HPDE6-E6E7 (cell line): ENCODE data around the gene MICOS13.

Experiments
- DNase-seq: peaks from one replicate; pipeline ENCODE4 v3.0.0; 2011; ENCODE audit warnings: missing footprints; ENCODE audit errors: extremely low spot score

MICOS13 gene

GRCh38 chr19:5667751-5668271, 12.5 kb downstream of the MICOS13 start:
- no peak for DNase-seq

DNA sequence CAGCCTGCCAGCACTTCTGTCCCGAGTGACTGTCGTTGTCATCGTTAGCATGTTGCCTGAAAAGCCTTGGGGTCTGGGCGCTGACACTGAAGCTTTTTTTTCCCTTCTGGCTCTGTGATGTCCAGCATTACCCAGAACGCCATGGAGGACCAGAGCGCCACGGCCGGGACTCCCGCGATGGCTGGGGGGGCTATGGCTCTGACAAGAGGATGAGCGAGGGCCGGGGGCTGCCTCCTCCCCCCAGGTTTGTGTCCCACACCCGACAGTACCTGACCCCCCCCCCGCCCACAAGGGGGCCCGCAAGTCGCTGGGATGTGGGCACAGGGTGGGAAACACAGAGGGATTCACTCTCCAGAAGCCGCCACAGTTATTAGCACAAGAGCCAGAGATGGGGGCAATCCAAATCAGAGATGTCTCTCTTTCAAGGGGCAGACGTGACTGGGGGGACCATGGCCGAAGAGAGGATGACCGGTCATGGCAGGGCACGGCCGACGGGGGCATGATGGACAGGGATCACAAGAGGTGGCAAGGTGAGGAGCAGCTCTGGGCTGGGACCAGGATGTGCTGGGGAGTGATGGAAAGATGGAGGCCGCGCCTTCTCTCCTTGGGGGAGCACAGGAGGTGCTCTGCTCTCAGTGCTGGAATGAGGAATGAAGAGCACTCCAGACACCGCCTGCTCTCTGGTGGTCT, 13.2 kb downstream of the MICOS13 start:
- no peak for DNase-seq

DNA sequence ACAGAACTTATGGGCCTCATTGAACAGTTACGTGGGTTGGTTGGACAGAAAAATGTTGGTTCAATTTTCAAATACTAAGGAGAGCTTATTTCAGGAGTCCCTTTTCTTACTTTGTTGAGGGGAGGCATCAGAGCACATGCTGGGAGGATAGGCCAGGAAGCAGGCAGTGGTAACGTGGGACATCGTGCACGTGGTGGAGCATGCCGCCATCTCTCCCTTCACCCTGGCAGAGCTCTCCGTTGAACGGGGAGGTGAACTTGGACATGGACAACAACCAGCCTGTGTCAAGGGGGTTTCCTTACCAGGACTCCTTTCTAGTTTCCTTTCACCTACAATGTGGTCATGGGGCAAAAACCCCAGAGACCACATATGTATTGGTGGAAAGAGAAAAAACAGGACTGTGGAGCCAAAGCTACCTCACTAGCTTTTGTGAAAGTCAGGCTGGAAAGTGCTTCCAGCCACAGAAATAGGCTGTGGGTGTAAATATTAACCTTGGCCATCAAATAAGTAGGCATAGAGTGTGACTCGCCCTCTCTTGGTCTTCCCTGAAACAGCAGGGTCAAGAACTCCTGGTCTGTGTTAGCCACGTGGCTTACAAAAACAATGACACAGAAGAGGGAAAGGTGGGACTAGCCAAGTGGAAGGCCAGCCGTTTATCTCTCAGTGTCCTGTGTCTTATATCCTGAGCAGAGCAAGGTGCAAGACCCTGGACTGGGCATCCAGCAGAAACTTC, 14.4 kb downstream of the MICOS13 start:
- no peak for DNase-seq

- no peak for DNase-seq
Observed at GRCh38 chr19:5664515-5664914, 15.8 kb downstream of the MICOS13 start.

GRCh38 chr19:5663904-5664303, 16.4 kb downstream of the MICOS13 start:
- DNase-seq = no peak

DNA sequence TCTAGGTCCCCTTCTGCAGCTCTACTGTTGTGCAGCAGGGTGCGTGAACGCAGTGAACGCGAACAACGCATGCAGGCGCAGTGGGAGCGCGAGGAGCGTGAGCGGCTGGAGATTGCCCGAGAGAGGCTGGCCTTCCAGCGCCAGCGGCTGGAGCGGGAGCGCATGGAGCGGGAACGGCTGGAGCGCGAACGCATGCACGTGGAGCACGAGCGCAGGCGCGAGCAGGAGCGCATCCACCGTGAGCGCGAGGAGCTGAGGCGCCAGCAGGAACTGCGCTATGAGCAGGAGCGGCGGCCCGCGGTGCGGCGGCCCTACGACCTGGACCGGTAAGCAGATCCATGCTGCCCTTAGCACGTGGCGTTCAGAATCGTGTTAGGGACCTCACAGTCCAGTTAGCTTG, 18.8 kb downstream of the MICOS13 start:
- DNase-seq = no peak

GRCh38 chr19:5655412-5655811, 24.9 kb downstream of the MICOS13 start:
- DNase-seq = no peak

DNA sequence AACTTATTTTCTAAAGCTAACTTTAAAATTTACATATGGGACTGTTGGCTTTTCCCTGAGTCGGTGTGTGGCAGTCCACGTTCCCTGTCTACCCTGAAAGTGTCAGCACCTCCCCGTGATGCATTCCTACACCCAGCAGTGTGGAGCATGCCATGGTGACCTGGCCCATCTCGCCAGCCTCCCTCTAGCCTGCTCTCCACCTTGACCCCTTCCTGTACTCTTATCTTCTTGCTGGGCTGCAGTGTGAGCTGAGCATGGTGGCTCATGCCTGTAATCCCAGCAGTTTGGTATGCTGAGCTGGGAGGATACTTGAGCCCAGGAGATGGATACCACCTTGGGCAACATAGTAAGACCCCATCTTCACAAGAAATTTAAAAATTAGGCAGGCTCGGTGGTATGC, 25.4 kb downstream of the MICOS13 start:
- no peak for DNase-seq

DNA sequence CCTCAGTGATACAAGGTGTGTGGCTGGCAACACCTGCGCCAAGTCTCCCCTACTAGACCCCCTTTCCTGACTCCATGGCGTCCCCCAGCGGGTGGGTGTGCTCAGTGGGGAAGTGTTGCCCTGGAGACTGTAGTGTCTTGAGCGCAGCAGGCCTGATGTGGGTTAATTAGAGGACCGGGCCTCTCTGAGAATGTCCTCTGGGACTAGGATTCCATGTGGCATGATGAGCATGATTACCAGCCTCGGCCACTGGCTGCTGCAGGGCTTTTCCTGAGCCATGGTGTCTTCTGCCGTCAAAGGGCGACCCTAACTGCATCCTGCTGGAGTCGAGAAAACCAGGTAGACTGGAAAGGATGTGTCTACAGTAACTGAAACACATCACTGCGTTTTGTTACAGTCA, 28.1 kb downstream of the MICOS13 start:
- DNase-seq = no peak

DNA sequence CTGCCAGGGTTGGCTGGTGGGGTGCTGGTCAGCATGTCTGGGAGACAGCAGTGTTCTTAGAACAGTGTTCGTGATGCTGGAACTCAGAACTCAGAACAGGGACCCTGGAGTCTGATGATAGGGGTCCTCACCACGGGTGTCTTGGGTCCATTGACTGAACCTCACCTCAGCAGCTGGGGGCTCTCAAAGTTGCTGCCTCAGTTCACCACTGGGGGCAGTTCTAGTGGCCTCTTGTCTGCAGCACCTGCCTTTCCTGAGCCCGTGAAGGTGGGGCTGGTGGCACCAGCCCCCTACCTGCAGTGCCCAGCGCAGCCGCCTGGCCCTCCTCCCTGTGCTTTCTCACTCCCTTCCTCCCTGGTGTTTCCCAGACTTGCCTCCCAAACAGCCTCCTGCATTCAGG, 29.0 kb downstream of the MICOS13 start:
- no peak for DNase-seq

- DNase-seq = no peak
Observed at GRCh38 chr19:5648464-5648863, 31.9 kb downstream of the MICOS13 start.

GRCh38 chr19:5646703-5647102, 33.6 kb downstream of the MICOS13 start:
- DNase-seq = no peak

GRCh38 chr19:5645409-5645808, 34.9 kb downstream of the MICOS13 start:
- no peak for DNase-seq

DNA sequence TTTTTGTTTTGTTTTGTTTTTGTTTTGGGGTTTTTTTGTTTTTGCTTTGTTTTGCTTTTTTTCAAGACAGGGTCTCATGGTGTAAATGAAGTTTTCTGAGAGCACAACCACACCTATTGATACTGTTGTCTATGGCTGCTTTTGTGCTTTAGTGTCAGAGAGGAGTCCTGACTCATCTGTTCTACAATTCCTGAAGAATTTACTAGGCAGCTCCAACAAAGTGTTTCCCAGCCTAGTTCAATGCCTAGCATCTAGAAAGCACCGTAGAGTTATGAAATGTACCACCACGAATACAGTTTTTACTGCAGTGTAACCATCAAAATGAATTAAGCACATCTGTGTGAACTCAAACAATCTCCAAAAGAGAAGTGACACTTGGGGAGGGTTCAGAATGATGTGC, 36.3 kb downstream of the MICOS13 start:
- no peak for DNase-seq

- DNase-seq = no peak
Observed at GRCh38 chr19:5643060-5643459, 37.3 kb downstream of the MICOS13 start.

GRCh38 chr19:5642204-5642603, 38.1 kb downstream of the MICOS13 start:
- DNase-seq = no peak

GRCh38 chr19:5641171-5641570, 39.1 kb downstream of the MICOS13 start:
- DNase-seq = no peak

- DNase-seq = no peak
Observed at GRCh38 chr19:5637971-5638370, 42.3 kb downstream of the MICOS13 start.

- DNase-seq = no peak
Observed at GRCh38 chr19:5635427-5635826, 44.9 kb downstream of the MICOS13 start.

DNA sequence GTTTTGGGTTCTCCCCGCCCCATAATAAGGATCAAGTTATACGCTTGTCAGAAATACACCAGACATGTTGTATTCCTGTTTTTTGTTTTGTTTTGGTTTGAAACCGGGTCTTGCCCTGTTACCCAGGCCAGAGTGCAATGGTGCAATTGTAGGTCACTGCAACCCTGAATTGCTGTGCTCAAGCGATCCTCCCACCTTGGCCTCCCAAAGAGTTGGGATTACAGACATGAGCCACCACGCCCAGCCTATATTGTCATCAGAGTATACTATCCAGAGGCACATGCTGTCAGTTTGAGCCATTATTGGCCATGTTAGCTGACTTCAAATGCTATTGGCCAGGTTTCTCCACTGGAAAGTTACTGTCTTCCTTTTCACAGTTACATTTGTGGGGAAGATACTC, 47.7 kb downstream of the MICOS13 start:
- no peak for DNase-seq

DNA sequence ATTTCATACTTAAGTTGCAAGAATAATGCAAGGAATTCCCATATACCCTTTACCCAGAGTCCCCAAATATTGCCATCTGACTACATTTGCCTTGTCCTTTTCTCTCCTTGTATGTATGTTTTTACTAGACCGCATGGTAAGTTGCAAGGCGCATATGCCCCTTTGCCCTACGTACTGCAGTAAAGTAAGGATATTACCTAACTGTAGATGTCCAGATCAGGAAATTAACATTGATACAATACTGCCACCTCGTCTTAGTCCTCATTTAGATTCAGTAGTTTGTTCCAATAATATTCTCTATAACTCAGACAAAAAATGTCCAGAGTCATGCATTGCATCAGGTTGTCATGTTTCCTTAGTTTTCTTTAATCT, 48.1 kb downstream of the MICOS13 start:
- no peak for DNase-seq

DNA sequence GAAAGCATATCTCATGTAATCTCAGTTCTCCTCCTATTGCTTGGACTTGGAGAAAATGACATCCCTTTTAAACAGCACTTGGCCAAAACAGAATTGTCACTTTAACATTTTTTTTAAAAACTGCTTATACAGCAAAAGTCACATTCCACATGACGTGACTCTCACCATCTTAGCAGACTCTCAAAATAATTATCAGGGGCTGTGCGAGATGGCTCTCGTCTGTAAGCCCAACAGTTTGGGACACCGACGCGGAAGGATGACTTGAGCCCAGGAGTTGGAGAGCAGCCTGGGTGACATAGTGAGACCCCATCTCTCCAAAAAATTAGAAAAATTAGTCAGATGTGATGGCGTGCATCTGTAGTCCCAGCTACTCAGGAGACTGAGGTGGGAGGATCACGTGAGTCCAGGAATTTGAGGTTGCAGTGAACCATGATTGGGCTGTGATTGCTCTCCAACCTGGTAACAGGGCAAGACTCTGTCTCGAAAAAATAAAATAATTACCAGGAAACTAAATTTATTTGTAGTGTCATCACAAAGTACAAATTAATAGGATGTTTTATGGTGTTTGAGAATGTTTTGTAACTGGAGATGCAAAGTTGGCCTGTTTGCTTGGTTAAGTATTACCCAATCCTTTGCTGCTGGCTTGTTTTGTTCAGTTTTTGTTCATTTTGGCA, 48.6 kb downstream of the MICOS13 start:
- no peak for DNase-seq
